Hepatocyte (in vitro differentiated cells): ENCODE measurements around the gene PSG5.
"Not testable (repeated sequence)": the region's sequence is repeated elsewhere in the genome, so short reads cannot be mapped to it uniquely, and the experiment has no call there.

ENCODE experiments used
- CTCF ChIP-seq: fragments of 200-600 bp; sonication (generic); IDR thresholded peaks from 2 replicates; pipeline ENCODE4 v1.5.1; 2016; ENCODE audit warnings: antibody characterized with exemption, mild to moderate bottlenecking; ENCODE audit not compliant: poor library complexity
- EZH2phosphoT487 ChIP-seq: fragments of 200-600 bp; sonication (generic); IDR thresholded peaks from one replicate; pipeline ENCODE4 v1.6.1; 2018; ENCODE audit warnings: antibody characterized with exemption, mild to moderate bottlenecking, low read depth, moderate library complexity; ENCODE audit not compliant: unreplicated experiment, severe bottlenecking

GRCh38 chr19:43201337-43201801 is 15.0 kb upstream of the PSG5 start:
- TF ChIP-seq CTCF, EZH2phosphoT487: not testable (repeated sequence)
